DMS153 treated with DMSO at 0.1 percent for 48 hours (cell line): Measurements from ENCODE around the gene PANX1.
"Not testable (repeated sequence)": the region's sequence is repeated elsewhere in the genome, so short reads cannot be mapped to it uniquely, and the experiment has no call there.

ENCODE experiments used
- DNase-seq: peaks from one replicate; lab custom pipeline; 2025; ENCODE audit not compliant: unreplicated experiment; lab: John Stamatoyannopoulos, UW

Gene PANX1, protein sequence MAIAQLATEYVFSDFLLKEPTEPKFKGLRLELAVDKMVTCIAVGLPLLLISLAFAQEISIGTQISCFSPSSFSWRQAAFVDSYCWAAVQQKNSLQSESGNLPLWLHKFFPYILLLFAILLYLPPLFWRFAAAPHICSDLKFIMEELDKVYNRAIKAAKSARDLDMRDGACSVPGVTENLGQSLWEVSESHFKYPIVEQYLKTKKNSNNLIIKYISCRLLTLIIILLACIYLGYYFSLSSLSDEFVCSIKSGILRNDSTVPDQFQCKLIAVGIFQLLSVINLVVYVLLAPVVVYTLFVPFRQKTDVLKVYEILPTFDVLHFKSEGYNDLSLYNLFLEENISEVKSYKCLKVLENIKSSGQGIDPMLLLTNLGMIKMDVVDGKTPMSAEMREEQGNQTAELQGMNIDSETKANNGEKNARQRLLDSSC

DNA sequence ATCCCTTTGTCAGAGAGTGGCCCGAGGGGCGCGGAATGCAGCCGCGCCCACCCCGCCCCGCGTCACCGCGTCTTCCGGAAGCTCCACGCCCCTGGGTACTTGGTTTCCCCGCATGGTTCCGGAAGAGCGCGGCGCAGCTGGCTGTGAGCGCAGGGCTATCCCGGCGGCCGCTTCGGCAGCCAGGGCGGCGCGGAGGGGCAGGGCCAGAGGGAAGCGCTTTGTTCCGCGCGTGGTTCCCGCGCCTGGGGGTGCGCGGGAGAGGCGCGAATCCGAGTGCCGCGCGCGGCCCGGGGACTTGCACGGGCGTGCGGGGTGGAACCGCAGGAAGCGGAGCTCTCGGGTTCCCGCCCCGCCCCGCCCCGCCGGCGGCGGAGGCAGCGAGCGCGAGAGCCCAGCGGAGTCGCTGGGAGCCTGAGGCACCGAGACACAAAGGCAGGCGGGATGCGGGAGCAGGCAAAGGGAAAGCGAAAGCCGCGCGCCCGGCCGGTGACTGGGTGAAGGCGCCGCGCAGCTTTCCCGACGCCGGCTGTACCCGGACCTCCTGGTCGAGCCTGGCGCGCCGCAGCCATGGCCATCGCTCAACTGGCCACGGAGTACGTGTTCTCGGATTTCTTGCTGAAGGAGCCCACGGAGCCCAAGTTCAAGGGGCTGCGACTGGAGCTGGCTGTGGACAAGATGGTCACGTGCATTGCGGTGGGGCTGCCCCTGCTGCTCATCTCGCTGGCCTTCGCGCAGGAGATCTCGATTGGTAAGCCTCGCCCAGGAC is at the start of gene PANX1:
Gene PANX1, plus strand, starts transcription at position 96 of the 766 bp plus-strand sequence. Its CDS starts 472 bp downstream, at position 568.
- peak; percentile 76 for DNase-seq

DNA sequence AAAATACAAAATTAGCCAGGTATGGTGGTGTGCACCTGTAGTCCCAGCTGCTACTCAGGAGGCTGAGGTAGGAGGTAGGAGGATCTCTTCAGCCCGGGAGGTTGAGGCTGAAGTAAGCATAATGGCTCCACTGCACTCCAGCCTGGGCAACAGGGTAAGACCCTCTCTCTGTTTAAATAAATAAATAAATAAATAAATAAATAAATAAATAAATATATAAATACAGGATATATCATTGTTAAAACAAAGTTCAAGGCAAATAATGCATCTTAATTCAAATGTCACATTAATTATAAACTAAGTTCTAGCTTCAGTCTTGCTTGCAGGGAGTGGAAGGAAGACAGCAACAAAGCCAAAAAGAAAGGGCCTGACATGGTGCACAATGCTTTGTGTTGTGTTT is 44.5 kb upstream of the PANX1 start:
- DNase-seq, result no peak

DNA sequence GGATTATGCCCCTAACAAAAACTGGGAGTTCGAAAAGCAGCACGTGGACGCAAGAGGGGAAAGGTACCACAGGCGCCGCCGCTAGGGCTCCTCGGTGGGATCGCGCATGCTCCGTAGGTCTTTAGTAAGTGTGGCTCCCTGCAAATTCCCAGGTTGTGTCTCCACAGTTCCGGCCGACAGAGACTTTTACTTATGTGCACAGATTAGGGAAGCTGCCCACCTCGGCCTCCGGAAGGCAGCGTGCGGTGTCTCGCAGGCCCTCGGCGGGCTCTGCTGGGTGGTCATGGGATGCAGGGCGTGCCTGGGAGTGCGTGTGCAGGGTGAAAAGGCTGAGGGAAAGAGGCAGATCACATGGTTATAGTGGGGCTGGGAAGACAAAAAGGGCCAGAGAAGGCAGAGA is 39.7 kb upstream of the PANX1 start:
- DNase-seq, result no peak

DNA sequence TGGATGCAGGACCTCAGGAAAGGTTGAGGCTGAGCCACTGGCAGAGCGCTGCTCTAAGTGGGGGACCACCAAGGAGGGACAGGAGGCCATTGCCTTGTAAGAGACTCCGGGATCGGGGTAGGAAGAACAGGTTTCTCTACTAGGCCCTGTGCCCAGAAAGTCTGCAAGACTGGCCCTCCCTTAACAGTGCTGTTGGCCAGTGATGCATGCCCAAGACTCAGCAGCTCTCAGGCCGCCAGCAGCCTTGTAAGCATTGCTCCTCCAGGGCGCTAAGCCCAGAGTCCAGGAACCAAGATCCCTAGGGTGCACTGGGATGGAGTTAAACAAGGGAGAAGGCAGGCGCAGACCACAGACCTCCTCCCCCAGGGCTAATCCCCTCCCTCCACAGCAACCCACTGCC is 39.3 kb upstream of the PANX1 start:
- DNase-seq, result no peak

DNA sequence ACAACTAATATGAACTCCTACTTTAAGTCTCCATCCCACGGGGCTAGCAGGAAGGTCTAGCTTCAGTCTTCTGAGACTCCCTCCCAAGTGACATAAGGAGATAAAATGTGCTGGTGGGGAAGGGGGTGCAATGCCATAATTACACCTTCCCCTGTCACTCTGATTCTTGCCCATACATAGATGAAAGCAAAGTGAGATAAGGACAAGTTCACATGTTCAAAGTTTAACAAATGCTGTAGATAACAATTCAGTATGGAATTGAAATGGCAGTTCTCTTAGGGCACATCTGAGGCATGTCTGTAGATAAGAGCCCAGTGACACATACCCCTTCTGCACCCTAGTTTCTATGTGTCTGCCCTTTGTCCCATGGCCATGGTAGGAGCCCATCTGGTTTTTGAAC is 38.2 kb upstream of the PANX1 start:
- no peak for DNase-seq

DNA sequence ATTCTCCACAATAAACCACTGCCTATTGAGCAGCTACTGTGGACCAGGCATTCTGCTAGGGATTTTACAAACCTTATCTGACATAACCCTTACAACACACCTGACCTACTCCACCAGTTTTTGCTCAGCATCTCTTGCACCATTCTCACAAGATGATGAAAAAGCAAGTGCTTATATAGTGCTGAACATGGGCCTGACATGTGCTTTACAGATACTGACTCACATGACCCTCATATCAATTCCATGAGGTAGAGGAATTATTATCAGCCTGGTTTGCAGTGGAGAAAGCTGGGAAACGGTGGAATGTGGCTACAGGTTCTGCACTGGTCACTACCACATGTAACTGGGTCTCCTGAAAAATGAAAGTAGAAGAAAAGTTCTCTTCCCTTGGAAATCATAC is 37.5 kb upstream of the PANX1 start:
- DNase-seq, result no peak

DNA sequence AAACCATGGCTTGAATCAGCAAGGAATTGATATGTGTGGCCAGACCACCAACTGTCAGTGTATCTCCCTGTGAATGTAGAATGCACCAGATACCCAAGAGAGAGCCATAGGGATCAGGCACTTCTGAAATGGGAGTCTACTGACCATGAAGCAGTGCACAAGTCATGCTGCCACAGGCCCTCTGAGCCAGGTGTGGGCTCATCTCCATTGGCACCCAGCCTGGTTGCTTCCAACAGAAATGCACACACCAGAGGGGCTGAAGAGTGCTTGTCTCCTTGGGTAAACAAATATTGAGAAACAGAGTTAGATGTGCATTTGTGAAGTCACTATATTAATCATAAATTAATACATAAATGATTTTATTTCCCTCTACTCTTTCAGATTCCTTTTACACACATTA is 28.4 kb upstream of the PANX1 start:
- no peak for DNase-seq

DNA sequence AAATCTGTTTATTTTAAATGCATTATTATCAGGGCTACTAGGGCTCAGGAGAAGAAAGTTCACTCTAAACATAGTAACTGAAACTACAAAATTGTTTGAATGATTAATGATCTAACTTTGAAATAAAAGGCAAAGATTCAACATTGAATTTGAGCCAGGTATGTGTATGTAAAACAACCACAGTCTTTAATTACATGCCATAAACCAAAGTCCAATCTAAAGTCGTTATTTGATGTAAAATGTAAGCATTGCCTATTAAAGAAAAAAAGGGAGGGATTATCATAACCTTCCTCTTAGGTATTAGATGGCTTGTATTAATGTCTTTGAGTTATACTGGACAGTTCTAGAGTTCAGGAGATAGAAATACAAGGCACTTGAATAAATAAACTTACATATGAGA is 25.2 kb upstream of the PANX1 start:
- no peak for DNase-seq

DNA sequence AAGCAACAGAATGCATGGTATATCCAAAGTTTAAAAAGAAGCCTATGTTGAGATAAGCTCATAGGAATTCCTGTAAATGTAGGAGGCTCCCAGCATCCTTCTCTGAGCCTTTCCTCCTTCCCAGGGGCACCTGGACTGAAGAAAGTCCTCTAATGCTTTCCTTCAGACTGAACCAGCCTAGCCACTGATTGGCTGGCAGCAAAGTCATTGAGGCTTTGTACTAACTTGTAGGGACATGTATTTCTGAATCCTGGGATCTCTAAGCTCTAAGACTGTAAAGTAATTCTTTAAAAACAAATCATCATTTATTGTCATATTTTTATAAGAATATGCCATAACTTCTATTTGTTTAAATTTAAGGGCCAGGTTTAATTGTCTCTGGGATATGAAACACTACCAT is 23.9 kb upstream of the PANX1 start:
- DNase-seq, result no peak

DNA sequence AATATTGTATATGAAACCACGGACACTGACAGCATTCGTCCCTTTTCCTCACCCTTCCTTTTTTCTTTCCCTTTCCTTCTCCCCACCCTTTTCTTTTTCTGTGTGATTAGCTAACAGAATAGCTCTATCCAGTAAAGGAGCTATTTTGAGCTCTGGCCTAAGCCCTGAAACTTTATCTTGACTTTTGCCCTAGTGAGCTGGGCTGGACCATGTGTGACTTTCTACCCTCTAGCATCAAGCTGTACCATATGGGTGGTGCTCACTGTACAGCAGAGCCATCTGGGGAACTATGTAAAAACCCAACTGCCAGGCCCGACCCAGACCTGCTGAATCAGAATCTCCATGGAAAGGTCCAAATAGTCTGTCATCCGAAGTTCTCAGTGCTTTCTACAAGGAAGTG is 21.9 kb upstream of the PANX1 start:
- no peak for DNase-seq

DNA sequence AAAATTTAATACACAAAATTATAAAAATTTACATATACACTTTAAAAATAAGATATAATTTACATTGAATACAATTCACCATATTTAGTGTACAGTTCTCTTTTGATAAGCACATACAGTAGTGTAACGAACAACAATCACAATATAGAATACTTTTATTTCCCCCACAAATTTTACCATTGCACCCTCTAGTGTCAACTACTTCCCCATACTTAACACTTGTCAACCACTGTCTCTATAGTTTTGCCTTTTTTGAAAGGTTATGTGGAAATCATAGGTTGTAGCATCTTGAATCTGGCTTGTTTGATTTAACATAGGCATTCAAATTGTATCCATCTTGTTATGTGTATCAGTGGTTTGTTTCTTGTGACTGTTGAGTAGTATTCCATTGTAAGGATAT is 21.3 kb upstream of the PANX1 start:
- DNase-seq, result no peak

DNA sequence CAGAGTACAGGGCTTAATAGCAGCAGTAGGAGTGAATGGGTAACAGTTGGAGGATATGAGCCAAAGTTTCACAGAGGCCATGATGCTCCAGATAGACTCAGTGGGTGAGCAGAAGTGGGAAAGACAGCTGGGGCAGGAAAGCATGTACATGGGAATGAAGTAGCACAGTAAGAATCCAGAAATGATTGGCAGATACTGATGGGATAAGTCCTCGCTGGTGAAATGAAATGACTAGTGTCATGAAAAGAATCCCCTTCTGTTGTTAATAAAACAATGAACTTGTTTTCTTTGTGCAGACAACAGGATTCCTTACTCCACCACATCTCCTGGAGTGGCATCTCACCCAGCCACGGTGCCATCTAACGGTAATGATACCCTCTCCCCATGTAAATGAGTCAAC is 17.4 kb upstream of the PANX1 start:
- DNase-seq, result no peak

DNA sequence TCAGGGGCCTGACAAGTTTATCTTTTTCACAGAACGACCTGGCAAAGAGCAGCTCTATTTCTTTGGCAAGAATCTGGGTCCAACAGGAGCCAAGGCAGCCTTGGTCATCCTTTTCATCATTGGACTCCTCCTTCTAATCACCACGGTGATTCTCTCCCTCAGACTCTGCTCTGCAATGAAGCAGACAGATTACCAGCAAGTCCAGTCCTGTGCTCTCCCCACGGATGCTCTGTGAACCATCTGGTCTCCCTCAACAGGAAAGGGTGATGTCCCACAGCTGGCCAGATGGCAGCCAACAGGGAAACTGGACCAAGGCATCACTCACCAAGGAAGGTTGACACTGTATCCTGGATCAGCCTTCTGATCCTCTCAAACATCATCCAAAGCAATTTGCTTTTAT is 17.0 kb upstream of the PANX1 start:
- DNase-seq, result no peak

DNA sequence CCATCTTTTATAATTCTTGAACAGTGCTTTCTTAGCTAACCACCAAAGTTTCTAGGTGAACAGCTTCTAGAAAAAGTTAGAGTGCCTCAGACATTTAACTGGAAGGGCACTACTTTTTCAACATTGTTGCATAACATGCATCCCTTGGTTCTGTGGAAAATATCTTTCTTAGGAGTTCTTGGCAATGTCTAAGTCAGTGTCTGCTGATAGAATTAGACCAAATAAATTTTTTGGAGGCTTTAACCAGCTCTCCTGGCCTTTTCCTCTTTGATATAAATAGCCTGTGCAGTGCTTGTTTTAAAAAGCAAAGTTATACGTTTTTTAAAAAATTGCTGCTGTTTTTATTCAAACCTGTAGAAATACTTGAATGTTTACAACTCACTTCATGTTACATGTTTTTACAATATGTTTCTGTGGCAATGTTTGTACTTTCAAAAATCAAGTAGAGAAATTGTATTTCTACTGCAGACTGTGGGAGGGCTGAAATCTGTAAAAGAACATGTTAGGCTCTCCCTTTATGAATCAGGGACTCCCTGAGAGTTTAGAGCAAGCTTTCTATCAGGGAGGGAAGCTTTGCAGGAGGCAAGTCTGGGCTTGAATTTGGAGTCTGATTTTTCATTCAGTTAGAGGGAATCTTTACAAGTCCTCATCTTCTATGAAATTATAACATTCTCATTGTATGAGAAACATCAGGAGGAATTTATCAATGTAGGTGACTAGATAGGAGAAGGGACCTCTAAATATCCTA is 16.3 kb upstream of the PANX1 start:
- DNase-seq, result no peak

DNA sequence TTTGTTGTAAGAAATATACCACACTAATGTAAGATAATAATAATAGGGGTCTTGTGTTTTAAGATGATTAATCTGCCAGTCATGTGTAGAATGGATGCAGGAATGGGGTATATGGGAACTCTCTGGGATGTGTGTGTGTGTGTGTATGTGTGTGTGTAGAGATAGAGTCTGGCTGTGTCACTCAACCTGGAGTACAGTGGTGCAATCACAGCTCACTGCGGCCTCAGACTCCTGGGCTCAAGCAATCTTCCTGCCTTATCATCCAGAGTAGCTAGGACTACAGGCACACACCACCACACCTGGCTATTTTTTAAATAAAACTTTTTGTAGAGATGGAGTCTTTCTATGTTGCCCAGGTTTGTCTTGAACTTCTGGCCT is 11.5 kb upstream of the PANX1 start:
- no peak for DNase-seq

DNA sequence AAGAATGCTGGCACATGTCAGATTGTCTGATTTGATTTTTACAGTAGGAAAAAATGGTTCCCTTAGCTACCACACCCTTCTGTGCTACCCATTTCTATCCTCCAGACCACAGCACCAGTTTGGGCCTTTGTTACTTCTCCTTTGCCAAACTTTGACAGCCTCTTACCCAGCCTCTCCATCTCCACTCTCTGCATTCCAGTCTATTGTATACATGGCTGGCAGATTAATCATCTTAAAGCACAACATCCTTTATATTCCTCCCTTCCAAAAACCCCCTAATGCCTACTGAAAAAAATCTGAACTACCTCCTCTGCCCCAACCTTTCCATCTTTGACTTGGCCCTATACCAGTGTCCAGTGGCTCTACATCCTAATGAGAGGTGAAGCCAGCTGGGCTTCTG is 10.8 kb upstream of the PANX1 start:
- no peak for DNase-seq

DNA sequence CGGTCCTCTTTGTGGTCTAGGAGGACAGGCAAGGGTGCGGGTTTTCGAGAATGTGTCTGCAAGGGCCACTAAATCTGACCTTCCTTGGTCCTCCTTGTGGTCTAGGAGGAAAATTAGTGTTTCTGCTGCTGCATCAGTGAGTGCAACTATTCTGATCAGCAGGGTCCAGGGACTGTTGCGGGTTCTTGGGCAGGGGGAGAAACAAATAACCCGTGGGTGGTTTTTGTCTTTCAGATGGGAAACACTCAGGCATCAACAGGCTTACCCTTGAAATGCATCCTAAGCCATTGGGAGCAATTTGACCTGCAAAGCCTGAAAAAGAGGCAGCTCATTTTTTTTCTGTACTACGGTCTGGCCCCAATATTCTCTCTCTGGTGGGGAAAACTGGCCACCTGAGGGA is 9.0 kb upstream of the PANX1 start:
- not testable (repeated sequence) for DNase-seq

DNA sequence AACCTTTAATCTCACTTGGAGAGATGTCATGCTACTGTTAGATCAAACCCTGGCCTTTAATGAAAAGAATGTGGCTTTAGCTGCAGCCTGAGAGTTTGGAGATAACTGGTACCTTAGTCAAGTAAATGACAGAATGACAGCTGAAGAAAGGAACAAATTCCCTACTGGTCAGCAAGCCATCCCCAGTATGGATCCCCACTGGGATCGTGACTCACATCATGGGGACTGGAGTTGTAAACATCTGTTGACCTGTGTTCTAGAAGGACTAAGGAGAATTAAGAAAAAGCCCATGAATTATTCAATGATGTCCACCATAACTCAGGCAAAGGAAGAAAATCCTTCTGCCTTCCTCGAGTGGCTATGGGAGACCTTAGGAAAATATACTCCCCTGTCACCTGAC is 8.1 kb upstream of the PANX1 start:
- DNase-seq, result not testable (repeated sequence)

DNA sequence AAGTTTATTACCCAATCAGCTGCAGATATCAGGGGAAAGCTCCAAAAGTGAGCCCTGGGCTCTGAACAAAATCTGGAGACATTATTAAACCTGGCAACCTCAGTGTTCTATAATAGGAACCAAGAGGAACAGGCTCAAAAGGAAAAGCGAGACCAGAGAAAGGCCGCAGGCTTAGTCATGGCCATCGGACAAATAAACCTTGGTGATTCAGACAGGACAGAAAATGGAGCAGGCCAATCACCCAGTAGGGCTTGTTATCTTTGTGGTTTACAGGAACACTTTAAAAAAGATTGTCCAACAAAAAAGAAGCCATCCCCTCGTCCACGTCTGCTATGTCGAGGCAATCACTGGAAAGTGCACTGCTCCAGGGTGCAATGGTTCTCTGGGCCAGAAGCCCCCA is 7.7 kb upstream of the PANX1 start:
- no peak for DNase-seq

DNA sequence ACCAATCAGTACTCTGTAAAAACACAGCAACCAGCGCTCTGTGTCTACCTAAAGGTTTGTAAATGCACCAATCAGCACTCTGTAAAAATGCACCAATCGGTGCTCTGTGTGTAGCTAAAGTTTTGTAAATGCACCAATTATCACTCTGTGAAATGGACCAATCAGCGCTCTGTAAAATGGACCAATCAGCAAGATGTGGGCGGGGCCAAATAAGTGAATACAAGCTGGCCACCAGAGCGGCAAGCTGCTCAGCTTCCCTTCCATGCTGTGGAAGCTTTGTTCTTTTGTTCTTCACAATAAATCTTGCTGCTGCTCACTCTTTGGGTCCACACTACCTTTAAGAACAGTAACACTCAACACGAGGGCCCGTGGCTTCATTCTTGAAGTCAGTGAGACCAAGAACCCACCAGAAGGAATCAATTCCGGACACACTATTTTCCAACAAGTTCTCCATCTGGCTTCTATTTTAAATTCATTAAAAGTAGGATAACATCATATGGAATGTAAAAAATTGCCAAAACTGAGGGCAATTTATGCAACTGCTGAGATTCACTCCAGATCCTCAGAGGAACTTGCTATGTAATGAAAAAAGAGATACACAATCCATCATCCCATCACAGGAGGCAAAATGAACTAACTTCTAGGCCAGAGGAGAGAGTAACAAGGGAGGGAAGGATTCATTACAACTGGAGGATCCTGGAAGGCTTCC is 3.1 kb upstream of the PANX1 start:
- DNase-seq, result no peak

DNA sequence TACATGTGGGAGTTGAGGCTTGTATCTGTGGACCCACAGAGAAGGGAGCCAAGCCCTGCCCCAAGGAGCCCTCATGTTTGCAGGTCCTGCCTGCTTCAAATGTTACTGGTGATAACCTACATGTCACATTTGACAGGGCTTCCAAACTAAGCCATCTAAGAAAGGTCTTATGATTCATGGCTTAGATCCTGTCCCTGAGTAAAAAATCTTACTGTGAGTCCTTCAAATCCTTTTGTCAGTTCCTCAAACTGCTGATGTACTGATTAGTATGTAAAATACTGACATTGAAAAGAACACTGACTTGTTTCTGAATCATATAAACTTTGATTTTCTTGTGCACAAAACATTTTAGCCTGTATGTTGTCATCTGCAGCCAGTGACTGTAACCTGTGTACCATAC is 1.0 kb upstream of the PANX1 start:
- DNase-seq, result no peak
